ENCODE results near the gene MAPKAPK2. TPM values are rescaled to one million over a fixed set of nuclear protein-coding genes. Genes with fewer than 3 reads are reported as not detected.

The MAPKAPK2 gene
- polyA plus RNA-seq, 1 of the 3 experiments (the other 2 are of a cell fraction) = 46.8 TPM

GRCh38 chr1:206770531-206771337 is 86.0 kb downstream of the MAPKAPK2 start, which contains the start of gene IL19 (continued):
- TF ChIP-seq EP300 (IDR thresholded peaks at IDR 0.05; ENCODE audit: borderline replicate concordance in 1 of 2, low read depth in 1 of 2, low read length in 1 of 2) (no peak), FOXM1 (IDR thresholded peaks at IDR 0.05; ENCODE audit: low read depth) (no peak)

GRCh38 chr1:206771338-206771692 is 86.6 kb downstream of the MAPKAPK2 start:
- WGBS (ENCODE audit: low lambda C conversion rate) = 68% methylated on average over 4 of the region's 4 CpGs
- POLR2A ChIA-PET = no interaction called here
- Histone ChIP-seq H3K9ac (no peak overlapping the region), H3K9me2 (no peaks in the 10 kb centered on the region), H3F3A (replicated peaks; ENCODE audit: insufficient read depth) (no peaks in the 10 kb centered on the region), H3K4me3 (ENCODE audit: low read depth in 2 of 2, low read length in 1 of 2) (no peak overlapping the region), H3K79me2 (ENCODE audit: insufficient read depth) (no peaks in the 10 kb centered on the region), H3K4me1 (ENCODE audit: control insufficient read depth in 1 of 2, insufficient read depth in 2 of 2, low read depth in 1 of 2, low read length in 1 of 2) (no peaks in the 10 kb centered on the region), H3K27ac (ENCODE audit: low read depth in 2 of 2, low read length in 1 of 2) (no peak overlapping the region), H3K4me2 (no peak overlapping the region), H3K36me3 (replicated peaks in 1 of 2; ENCODE audit: control insufficient read depth in 1 of 2, insufficient read depth in 2 of 2, low read length in 1 of 2) (no peaks in the 10 kb centered on the region), H3K9me3 (no peaks in the 10 kb centered on the region), H3K27me3 (ENCODE audit: insufficient read depth) (peaks cover 28% of the 10 kb centered on the region; the same call in 1 of the 2 replicates), H4K20me1 (ENCODE audit: insufficient read depth) (no peaks in the 10 kb centered on the region), H2AFZ (ENCODE audit: low read depth) (no peak overlapping the region)
- CTCF ChIA-PET = interaction anchor here (1.2 to 3.6 kb wide), 4 partner anchors 10 to 141 kb away, joined by 3 to 18 read pairs (median 6); no protein-coding TSS in a partner anchor
- no peak for DNase-seq
- TF ChIP-seq CTCF (IDR thresholded peaks at IDR 0.05) (no peak), NFIC (IDR thresholded peaks at IDR 0.05; ENCODE audit: borderline replicate concordance) (no peak), USF2 (IDR thresholded peaks at IDR 0.05; ENCODE audit: borderline replicate concordance, low read depth, low read length) (no peak), ELF1 (IDR thresholded peaks at IDR 0.05) (no peak), RXRA (IDR thresholded peaks at IDR 0.05; ENCODE audit: borderline replicate concordance, low read depth) (no peak), REST (IDR thresholded peaks at IDR 0.05; ENCODE audit: low read depth, low read length) (no peak)

Measured in SK-N-SH (cell line).